AG09319 (cell line): ENCODE data around the gene CEMIP.

Experiments
- DNase-seq: peaks from one replicate; pipeline ENCODE4 v3.0.0-alpha.2; 2010; ENCODE audit warnings: low read depth; ENCODE audit errors: extremely low read depth
- TF ChIP-seq, protein P1 (sequence below): IDR thresholded peaks from 2 replicates; pipeline ENCODE4 v1.5.1; 2011; ENCODE audit warnings: low read depth, mild to moderate bottlenecking, inconsistent platforms, low read length, moderate library complexity

Gene CEMIP

DNA sequence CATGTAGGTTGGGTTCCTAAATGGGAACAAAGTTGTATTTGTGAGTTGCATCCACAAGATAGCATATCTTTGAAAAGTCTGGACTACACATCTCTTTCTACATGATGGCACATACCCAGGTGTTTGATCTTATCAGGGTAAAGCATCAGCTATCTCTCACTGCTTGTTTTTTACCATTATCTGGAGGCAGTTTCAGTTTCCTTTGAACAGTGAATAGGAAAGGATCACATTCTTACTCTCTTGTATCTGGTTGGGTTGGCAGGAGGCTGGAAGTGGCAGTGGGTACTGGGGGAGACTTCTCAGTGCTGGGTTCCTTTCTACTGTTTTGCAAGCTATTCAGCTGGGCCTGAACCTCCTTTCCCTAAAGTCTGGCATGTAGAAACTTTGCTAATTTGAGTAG lies 4.1 kb downstream of the CEMIP start:
- no peak for DNase-seq
- TF ChIP-seq, protein P1, sequence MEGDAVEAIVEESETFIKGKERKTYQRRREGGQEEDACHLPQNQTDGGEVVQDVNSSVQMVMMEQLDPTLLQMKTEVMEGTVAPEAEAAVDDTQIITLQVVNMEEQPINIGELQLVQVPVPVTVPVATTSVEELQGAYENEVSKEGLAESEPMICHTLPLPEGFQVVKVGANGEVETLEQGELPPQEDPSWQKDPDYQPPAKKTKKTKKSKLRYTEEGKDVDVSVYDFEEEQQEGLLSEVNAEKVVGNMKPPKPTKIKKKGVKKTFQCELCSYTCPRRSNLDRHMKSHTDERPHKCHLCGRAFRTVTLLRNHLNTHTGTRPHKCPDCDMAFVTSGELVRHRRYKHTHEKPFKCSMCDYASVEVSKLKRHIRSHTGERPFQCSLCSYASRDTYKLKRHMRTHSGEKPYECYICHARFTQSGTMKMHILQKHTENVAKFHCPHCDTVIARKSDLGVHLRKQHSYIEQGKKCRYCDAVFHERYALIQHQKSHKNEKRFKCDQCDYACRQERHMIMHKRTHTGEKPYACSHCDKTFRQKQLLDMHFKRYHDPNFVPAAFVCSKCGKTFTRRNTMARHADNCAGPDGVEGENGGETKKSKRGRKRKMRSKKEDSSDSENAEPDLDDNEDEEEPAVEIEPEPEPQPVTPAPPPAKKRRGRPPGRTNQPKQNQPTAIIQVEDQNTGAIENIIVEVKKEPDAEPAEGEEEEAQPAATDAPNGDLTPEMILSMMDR: no peak

- no peak for DNase-seq
- TF ChIP-seq, protein P1: no peak
Observed at GRCh38 chr15:80785335-80785734, 6.2 kb downstream of the CEMIP start.

DNA sequence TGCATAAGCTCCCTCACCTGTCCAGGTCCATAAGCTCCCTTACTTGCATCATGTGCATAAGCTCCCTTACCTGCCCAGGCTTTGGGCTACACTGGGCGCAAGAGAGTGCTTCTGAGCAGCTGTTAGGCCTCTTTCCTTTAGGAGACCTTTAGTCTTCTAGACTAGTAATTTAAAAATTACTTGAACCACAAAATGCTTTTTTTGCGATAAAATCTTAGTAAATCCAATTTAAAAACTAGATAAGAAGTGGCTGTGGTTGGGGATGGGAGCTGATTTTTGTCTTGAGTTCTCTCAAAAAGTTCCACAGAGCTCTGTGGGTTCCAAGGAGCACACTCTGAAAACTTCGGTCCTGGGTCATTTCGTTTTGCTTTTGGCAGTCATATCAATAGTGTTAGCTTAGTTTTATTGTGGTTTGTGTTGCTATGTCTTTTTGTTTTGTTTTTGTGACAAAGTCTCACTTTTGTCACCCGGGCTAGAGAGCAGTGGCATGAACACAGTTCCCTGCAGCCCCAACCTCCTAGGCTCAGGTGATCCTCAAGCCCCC lies 6.7 kb downstream of the CEMIP start:
- TF ChIP-seq, protein P1: no peak
- no peak for DNase-seq

DNA sequence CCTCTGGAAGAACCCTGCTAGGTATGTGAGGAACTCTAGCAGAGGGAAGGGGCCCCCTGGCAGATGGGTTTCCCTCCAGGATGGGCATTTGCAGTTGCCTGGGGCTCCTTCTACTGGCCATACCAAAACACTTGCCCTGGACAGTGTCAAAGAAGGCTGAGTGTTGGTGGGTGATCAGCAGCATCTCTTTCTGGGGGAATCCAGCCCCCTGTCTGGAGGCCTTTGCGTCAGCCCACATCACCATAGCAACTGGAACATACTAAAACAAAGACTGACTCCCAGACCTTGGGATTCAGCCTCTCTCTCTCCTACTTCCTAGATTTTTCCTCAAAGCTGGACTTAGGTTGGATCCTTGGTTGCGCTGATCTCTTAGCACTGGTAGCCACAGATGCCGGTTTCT lies 8.1 kb downstream of the CEMIP start:
- TF ChIP-seq, protein P1: peak; percentile 12
- DNase-seq: no peak

DNA sequence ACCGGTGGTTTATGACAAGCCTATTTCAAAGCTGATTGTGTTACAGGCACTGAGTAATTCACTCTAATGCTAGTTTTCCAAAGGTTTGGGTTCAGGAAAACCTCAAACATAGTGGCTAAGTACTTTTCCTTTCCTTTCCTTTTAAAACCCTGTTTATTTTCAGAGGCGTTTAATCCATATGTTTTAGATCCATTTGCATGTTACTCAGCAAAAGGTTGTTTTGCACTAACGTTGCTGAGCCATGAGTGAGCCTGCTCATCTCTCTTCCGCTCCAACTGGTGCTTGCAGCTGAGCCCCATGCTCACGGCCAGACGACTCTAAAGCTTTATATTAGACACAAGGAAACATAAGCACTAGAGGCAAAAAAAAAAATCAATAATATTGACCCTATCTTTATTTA lies 9.4 kb downstream of the CEMIP start:
- TF ChIP-seq, protein P1: no peak
- no peak for DNase-seq

DNA sequence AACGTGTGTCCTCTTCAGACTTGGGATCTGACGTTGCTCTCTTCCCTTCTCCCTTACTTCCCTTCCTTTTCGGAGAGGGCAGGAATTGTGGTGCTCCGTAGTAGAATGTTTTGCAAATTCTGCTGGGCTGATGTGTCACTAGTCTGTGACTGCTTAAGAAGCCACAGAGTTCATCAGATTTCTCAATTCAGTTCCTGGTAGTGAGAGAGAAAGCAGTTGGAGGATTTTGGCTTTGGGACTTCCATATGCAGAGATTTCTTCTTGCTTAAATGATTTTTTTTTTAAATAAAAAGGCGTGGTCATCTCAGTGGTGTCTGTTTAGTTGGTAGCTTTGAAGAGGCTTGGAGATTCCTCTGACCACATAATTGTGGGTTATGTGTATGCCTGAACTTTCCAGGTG lies 10.1 kb downstream of the CEMIP start:
- DNase-seq: peak; percentile 65
- TF ChIP-seq, protein P1: no peak

- TF ChIP-seq, protein P1: no peak
- DNase-seq: no peak
Observed at GRCh38 chr15:80789796-80790195, 10.6 kb downstream of the CEMIP start.
